Mononuclear cell (primary cell): ENCODE results near the gene SMIM32. TPM values are rescaled to one million over a fixed set of nuclear protein-coding genes. Genes with fewer than 3 reads are reported as not detected.

Experiments
- H3K27me3 ChIP-seq: 2 replicates; pipeline ENCODE4 v1.6.0; 2011; ENCODE audit warnings: low read length, control low read depth; ENCODE audit not compliant: insufficient read depth
- H3K4me1 ChIP-seq: 2 replicates; pipeline ENCODE4 v1.5.1; 2011; ENCODE audit warnings: mild to moderate bottlenecking, low read length, control low read depth; ENCODE audit not compliant: insufficient read depth
- H3K4me3 ChIP-seq: 2 replicates; pipeline ENCODE4 v1.5.1; 2011; ENCODE audit warnings: mild to moderate bottlenecking, low read length, moderate library complexity
- H3K9me3 ChIP-seq: 2 replicates; pipeline ENCODE4 v1.5.1; 2011; ENCODE audit warnings: low read depth, mild to moderate bottlenecking, control low read depth, low read length
- total RNA-seq: library from RNA; depleted of rRNA; stranded (reverse); fragments of >200 nt; gene quantifications from one replicate; pipeline ENCODE4 v1.2.3, GENCODE V29; 2012

The SMIM32 gene
- total RNA-seq, result not detected

- no peaks in the 10 kb centered on the region for H3K4me1 ChIP-seq
- H3K4me3 ChIP-seq, result no peak within 1 kb of the TSS
Observed at GRCh38 chr5:136192526-136193321, at the start of gene SMIM32. Gene SMIM32 (minus strand): TSS chr5:136193162. CDS start chr5:136192524, 638 bp downstream.

GRCh38 chr5:136242611-136243010, 49.6 kb upstream of the SMIM32 start:
- H3K4me1 ChIP-seq, result no peaks in the 10 kb centered on the region
- no peaks in the 10 kb centered on the region for H3K9me3 ChIP-seq
- H3K27me3 ChIP-seq, result no peaks in the 10 kb centered on the region
- no peak overlapping the region for H3K4me3 ChIP-seq

More at GRCh38 chr5:136192526-136193321, at the start of gene SMIM32:
- Histone ChIP-seq H3K9me3 (no peaks in the 10 kb centered on the region), H3K27me3 (peaks cover 41% of the 10 kb centered on the region)

- H3K4me3 ChIP-seq, result no peak overlapping the region
- H3K9me3 ChIP-seq, result no peaks in the 10 kb centered on the region
- H3K4me1 ChIP-seq, result no peaks in the 10 kb centered on the region
- no peaks in the 10 kb centered on the region for H3K27me3 ChIP-seq
Observed at GRCh38 chr5:136242136-136242535, 49.2 kb upstream of the SMIM32 start.

- no peak overlapping the region for H3K4me3 ChIP-seq
- H3K27me3 ChIP-seq, result no peaks in the 10 kb centered on the region
- no peaks in the 10 kb centered on the region for H3K4me1 ChIP-seq
- H3K9me3 ChIP-seq, result no peaks in the 10 kb centered on the region
Observed at GRCh38 chr5:136240894-136241293, 47.9 kb upstream of the SMIM32 start.

- Histone ChIP-seq H3K4me3 (no peak overlapping the region), H3K4me1 (no peaks in the 10 kb centered on the region), H3K9me3 (no peaks in the 10 kb centered on the region), H3K27me3 (no peaks in the 10 kb centered on the region)
Observed at GRCh38 chr5:136236479-136237083, 43.6 kb upstream of the SMIM32 start.

- Histone ChIP-seq H3K4me1 (no peaks in the 10 kb centered on the region), H3K4me3 (no peak overlapping the region), H3K27me3 (no peaks in the 10 kb centered on the region), H3K9me3 (no peaks in the 10 kb centered on the region)
Observed at GRCh38 chr5:136235321-136235720, 42.4 kb upstream of the SMIM32 start.

GRCh38 chr5:136232316-136232715, 39.4 kb upstream of the SMIM32 start:
- no peak overlapping the region for H3K4me3 ChIP-seq
- H3K9me3 ChIP-seq, result no peaks in the 10 kb centered on the region
- no peaks in the 10 kb centered on the region for H3K27me3 ChIP-seq
- no peaks in the 10 kb centered on the region for H3K4me1 ChIP-seq

- Histone ChIP-seq H3K4me1 (no peaks in the 10 kb centered on the region), H3K4me3 (no peak overlapping the region), H3K9me3 (no peaks in the 10 kb centered on the region), H3K27me3 (no peaks in the 10 kb centered on the region)
Observed at GRCh38 chr5:136230176-136230575, 37.2 kb upstream of the SMIM32 start.

- H3K4me3 ChIP-seq, result no peak overlapping the region
- H3K27me3 ChIP-seq, result no peaks in the 10 kb centered on the region
- H3K9me3 ChIP-seq, result no peaks in the 10 kb centered on the region
- H3K4me1 ChIP-seq, result no peaks in the 10 kb centered on the region
Observed at GRCh38 chr5:136228136-136228757, 35.3 kb upstream of the SMIM32 start.

GRCh38 chr5:136226401-136226800, 33.4 kb upstream of the SMIM32 start:
- Histone ChIP-seq H3K27me3 (no peaks in the 10 kb centered on the region), H3K4me1 (no peaks in the 10 kb centered on the region), H3K4me3 (no peak overlapping the region), H3K9me3 (no peaks in the 10 kb centered on the region)

- H3K4me1 ChIP-seq, result no peaks in the 10 kb centered on the region
- no peaks in the 10 kb centered on the region for H3K27me3 ChIP-seq
- no peak overlapping the region for H3K4me3 ChIP-seq
- H3K9me3 ChIP-seq, result no peaks in the 10 kb centered on the region
Observed at GRCh38 chr5:136225796-136226195, 32.8 kb upstream of the SMIM32 start.

- no peaks in the 10 kb centered on the region for H3K9me3 ChIP-seq
- H3K27me3 ChIP-seq, result no peaks in the 10 kb centered on the region
- H3K4me3 ChIP-seq, result no peak overlapping the region
- no peaks in the 10 kb centered on the region for H3K4me1 ChIP-seq
Observed at GRCh38 chr5:136222580-136223235, 29.7 kb upstream of the SMIM32 start.

GRCh38 chr5:136221340-136221739, 28.4 kb upstream of the SMIM32 start:
- Histone ChIP-seq H3K4me1 (no peaks in the 10 kb centered on the region), H3K9me3 (no peaks in the 10 kb centered on the region), H3K27me3 (no peaks in the 10 kb centered on the region), H3K4me3 (no peak overlapping the region)

- H3K4me3 ChIP-seq, result no peak overlapping the region
- no peaks in the 10 kb centered on the region for H3K4me1 ChIP-seq
- H3K9me3 ChIP-seq, result no peaks in the 10 kb centered on the region
- H3K27me3 ChIP-seq, result peaks cover 3% of the 10 kb centered on the region
Observed at GRCh38 chr5:136216230-136216629, 23.3 kb upstream of the SMIM32 start.

GRCh38 chr5:136215812-136216211, 22.9 kb upstream of the SMIM32 start:
- no peak overlapping the region for H3K4me3 ChIP-seq
- peaks cover 3% of the 10 kb centered on the region for H3K27me3 ChIP-seq
- H3K4me1 ChIP-seq, result no peaks in the 10 kb centered on the region
- H3K9me3 ChIP-seq, result no peaks in the 10 kb centered on the region
